Measurements from ENCODE around the gene DHX9.

GRCh38 chr1:182897696-182898095 is 58.5 kb downstream of the DHX9 start:
- TF ChIP-seq CTCF (IDR thresholded peaks at IDR 0.05) (no peak), REST (IDR thresholded peaks at IDR 0.05; ENCODE audit: insufficient read depth in 1 of 2, low read depth in 2 of 2, low read length in 1 of 2) (no peak), POLR2AphosphoS5 (IDR thresholded peaks at IDR 0.05; ENCODE audit: low read depth, low read length) (no peak)

Data from Panc1 (cell line).